Stimulated activated CD8-positive, alpha-beta memory T cell treated with anti-CD3 and anti-CD28 coated beads, Interleukin-2, amount 100 ng/mL, for 48 hours (primary cell): ENCODE results near the gene AP2B1.
A peak's percentile ranks its signal among the peaks of the same experiment; 100 is the strongest.
"Not testable (repeated sequence)": the region's sequence is repeated elsewhere in the genome, so short reads cannot be mapped to it uniquely, and the experiment has no call there.

Experiments
- DNase-seq, 2 donors: peaks; one replicate each; pipeline ENCODE4 v3.0.0-alpha.2; 2020; ENCODE audit warnings: low read depth in 2 of 2

AP2B1 gene

DNA sequence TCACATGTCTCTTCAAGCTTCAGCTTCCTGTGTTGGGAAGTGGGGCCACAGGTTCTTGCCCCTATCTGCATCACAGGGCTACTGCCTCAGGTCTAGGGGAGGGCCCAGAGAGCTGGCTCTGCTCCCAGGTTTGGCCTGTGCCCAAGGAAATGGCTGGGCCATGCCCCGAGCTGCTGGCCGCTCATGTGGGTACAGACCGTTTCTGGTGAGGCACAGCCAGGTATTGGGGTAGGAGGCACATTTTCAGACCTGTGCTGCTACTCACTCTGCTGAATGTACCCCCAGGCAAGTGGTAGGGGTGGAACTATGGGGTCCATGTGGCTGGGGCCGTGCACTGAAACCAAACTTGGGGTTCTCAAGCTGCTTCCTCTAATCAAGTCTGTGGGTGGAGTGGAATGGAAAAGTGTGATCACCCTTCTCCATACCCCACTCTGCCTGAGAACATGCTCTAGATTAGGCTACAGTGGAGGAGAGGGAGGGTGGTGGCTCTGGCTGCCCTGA is 161.3 kb downstream of the AP2B1 start:
- no peak for DNase-seq

DNA sequence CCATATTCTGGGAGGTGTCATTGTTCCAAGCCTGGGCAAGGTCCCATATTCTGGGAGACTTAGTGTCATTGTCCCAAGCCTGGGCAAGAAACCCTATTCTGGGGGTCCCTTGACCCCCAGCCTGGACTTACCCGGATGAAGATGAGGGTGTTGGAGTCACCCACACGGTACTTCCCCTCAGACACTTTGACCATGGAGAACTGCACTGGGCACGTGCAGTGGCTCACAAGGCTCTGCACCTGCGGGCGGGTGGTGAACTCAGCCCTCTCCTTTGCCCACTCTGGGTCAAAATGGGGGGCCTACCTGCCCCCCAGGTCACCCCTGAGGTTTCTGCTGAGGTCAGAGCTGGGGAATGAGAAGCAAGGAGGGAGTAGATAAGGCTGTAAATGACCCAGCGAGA is 161.9 kb downstream of the AP2B1 start:
- DNase-seq, result no peak

DNA sequence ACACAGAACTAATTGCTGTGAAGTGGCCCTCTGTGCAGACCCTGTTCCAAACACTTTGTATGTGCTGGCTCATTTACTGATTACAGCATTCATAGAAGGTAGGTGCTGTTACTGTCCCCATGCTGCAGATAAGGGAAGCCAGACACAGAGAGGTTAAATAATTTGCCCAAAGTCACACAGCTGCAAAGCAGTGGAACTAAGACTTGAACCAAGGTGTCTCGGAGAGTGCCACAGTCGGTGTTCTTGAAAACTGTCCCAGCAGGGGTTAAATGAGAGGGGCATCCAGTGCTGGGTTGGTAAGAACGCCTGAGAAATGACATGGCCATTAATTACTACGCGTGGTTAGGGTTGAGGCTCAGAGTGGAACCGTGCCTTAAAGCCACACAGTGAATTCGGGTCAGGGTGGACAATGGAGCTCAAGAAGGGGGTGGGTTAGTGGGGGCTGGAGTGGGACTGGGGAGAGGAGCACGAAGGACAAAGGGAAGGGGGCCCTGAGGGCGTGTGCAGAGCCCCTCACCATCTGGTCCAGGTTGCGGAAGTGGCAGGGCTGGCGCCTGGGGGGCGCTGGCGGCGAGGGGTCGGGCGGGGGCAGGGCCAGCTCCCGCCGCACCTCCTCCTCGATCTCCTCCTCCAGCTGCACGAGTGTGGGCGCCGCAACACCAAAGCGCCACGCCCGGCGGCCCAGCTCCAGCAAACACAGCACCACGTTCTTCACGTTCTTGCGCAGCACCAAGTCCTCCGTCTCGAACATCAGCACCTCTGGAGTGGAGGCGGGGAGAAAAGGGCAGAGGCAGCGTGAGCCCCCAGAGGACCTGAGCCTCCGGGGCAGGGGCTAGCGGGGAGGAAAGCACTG is 162.7 kb downstream of the AP2B1 start:
- DNase-seq, result no peak

DNA sequence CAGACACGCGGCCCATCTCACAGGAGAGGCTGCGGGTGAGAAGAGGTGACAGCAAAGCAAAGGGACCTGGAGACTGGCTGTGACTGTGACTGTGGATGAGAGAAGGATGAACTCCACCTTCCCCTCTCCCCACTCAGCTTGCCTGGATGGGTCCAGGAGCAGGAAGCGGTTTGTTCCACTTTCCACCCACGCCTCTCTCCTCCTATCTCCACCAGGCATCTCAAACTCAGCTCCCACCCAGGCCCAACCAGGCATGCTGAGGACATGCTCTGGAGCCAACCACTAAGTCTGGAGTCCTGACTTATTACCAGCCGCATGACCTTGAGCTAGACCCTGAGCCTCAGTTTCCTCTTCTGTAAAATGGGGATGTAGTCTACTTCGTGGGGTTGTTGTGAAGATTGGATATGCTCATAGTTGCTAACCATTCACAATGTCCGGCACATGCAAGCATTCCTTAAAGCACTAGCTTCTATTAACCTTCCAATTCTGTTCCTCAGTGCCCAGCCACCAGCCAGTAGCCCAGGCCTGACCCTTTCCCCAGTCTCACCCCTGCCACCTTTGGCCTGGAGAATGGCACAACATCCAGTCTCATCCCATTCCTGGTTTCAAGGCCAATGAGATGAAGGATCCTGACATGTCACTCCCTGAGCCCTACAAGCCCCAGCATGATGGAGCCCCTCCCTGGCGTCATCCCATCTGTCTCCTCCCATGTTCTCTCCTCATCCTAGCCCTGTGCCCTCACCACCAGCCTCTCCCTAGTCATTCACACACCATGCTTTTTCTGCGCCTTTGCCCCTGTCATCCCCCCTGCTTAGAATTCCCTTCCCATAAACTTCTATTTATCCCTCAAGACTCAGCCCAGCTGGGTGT is 163.6 kb downstream of the AP2B1 start:
- DNase-seq, result no peak

DNA sequence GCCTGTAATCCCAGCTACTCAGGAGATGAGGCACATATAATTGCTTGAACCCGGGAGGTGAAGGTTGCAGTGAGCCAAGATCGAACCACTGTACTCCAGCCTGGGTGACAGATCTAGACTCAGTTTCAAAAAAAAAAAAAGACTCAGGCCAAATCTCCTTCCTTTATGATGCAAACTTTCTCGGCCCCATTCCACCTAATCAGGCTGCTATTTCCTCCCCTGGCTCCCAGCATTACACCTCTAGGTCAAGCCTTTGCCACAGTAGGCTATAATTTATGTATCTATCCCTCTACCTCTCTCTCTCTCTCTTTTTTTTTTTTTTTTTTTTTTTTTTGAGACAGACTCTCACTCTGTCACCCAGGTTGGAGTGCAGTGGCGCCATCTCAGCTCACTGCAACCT is 164.4 kb downstream of the AP2B1 start:
- DNase-seq, result not testable (repeated sequence)

DNA sequence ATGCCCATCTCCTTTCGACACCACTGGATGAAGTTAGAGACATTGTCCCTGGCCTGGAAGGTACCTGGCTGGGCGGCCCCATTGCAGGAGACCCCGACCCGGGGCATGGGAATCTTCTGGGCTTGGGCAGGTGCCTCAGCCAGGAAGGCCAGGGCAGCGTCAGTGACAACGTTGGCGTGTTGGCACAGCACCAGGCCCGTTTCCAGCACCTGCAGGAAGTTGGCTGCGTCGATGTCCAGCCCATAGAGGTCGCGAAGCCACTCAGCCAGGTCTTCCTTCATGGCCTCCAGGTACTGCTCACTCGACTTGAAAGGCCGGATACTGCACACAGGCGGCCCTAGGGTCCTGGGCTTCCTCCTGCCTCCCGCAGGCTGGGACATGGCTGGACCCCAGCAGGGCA is 165.3 kb downstream of the AP2B1 start:
- no peak for DNase-seq

DNA sequence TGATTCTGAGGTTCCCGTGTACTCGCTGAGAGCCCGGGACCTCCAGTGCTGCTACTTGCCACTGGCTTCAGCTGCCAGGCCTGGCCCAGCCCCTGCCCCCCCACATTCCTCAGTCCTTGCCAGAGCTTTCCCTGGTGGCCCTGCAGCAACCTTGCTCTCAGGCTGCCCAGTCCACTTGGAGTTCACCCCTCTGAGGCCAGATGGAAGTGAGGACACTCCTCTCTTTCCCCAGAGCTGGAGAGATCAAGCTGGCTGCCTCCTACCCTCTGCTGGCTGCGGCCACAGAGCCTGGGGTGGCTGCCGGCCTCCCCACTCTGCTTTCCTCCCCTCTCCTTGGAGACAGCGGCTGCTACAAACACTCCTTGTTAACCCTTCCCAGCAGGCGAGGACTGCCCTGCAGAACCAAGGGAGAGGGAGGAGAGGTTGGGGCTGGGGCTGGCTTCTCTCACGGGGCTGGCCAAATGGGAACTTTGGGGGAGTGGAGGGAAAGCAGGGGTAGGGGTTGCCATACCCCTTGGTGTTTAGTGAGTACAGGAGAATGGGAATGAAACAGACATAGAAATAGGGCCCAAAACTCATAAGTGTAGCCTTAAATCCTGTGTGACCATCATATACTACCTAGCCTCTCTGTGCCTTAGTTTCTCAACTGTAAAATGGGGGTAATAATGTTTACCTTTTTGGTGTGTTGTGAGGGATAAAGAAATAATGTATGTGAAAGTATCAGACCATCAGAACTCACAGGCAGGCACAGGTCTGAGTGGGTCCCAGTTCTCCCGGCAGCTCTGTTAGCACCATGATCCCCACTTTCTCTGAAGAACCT is 166.0 kb downstream of the AP2B1 start, which contains the start of gene GAS2L2:
Gene GAS2L2, minus strand, starts transcription at position 295 of the 820 bp plus-strand sequence. CDS start 389 bp downstream, outside the sequence.
- no peak for DNase-seq

DNA sequence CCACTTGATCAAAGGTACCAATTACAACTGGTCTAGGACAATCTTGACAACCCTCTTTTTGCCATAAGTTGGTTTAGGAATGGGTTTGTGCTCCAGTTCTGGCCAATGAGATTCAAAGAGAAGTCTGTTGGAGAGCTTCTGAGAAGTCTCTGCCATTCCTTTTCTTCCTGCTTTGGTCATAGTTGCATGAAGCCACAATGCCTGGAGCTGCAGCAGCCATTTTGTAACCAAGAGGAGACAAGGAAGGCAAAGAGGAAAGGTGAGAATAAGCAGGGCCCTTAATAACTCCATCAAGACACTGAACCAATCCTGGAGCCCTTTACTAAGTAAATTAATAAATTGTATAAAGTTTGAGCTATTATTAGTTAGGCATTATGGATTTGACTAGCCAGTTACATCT is 170.1 kb downstream of the AP2B1 start:
- DNase-seq, result no peak

DNA sequence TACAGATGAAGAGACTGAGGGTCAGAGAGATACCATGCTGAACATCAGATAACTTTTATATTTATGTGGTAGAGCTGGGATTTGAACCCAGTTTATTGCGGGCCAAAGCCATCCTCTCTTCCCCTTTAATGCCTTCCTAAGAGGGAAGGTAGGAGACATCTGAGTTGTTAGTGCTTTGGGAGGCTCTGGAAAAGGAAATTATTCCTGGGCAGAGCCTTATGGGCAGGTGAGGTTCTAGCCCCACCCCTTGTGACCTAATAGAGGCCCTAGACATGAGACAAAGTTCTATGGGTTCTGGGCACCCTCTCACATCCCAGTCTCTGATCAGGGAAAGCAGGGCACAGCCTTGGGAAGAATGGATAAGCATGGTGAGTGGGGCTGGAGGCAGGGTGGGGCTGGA is 173.5 kb downstream of the AP2B1 start, which contains the start of gene C17orf50:
Gene C17orf50, plus strand, starts transcription at position 301 of the 400 bp plus-strand sequence. Its CDS starts 55 bp downstream, at position 356.
- no peak for DNase-seq

DNA sequence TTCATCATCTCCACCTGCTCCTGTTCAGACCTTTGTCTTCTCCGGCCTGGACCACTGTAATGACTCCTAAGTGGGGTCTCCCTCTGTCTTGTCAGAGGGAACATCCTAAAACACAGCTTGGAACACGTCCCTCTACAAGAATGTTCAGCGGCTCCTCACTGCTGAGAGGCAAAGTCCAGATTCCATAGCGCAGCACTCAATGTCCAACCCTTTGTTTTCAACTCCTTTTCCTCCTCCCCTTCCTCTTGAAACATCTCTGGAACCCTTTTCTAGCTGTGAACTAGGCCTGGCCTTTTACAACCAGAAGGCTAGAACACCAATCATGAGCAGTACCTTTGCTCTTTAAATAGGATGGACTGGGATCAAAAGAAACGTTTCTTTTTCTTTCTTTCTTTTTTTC is 174.5 kb downstream of the AP2B1 start:
- DNase-seq, result no peak

DNA sequence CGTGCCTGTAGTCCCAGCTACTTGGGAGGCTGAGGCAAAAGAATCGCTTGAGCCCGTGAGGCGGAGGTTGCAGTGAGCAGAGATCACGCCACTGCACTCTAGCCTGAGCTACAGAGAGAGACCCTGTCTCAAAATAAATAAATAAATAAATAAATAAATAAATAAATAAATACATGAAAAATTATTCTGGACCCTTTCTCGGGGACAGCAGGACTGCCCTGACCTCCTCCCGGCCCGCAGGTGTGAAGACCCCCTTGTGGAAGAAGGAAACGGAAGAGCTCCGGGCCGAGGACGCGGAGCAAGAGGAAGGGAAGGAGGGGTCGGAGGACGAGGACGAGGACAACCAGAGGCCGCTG is 176.6 kb downstream of the AP2B1 start:
- DNase-seq, result no peak

DNA sequence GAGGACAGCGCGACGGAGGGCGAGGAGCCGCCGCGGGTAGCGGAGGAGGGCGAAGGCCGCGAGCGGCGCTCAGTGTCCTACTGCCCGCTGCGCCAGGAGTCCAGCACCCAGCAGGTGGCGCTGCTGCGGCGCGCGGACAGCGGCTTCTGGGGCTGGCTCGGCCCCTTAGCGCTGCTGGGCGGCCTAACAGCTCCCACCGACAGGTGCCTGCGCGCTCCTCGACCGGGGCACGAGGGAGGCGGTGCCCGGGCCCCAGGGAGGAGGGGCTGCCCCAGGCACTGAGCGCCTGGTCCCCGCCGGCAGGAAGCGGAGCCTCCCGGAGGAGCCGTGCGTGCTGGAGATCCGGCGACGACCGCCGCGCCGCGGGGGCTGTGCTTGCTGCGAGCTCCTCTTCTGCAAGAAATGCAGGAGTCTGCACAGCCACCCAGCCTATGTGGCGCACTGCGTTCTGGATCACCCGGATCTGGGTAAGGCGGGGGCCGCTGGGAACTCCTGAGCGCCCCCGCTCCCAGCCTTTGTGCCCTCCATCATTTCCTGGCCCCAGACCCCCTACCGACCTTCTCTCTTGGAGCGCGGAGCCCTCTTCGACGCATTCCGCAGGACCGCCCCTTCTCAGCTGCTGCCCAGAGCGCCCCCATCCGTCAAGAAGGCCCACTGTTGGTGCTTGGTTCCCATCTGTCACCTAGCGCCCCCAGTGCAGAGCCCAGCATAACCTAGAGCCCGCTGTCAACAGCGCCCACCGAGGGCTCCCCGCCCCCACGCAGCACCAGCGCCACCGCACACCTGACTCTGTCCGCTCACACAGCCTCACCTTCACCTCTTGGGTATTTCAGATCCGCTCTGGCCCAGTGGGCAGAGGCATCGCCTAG is 177.2 kb downstream of the AP2B1 start:
- peak; percentile 84 to 87 for DNase-seq

DNA sequence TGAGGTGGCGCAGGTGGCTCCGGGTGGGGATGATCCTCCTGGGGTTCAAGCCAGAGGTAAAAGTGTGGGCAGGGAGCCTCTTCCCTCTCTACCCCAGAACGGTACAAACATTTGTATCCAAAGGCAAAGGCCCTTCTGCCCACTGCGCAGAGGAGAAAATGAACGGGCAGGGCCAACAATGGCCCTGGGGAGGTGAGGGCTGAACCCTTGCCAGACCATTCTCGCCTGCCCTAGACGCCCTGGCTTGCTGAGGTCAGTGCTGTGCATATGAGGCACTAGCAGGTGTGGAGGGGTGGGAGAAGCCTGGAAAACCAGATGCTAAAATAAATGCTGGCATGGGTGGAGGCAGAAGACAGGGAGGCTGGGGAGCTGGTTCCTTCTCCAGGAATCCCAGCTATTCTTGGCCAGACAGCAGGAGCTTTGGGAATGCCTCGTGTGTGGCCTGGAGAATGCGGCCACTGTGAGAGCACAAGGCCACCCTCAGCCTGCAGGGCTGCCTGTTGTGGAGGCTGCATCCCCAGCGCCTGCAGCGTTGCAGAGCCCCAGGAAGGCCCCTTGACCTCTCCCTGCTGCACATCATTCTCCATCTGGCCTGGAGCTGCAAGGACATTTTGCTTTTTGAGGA is 178.1 kb downstream of the AP2B1 start:
- no peak for DNase-seq

DNA sequence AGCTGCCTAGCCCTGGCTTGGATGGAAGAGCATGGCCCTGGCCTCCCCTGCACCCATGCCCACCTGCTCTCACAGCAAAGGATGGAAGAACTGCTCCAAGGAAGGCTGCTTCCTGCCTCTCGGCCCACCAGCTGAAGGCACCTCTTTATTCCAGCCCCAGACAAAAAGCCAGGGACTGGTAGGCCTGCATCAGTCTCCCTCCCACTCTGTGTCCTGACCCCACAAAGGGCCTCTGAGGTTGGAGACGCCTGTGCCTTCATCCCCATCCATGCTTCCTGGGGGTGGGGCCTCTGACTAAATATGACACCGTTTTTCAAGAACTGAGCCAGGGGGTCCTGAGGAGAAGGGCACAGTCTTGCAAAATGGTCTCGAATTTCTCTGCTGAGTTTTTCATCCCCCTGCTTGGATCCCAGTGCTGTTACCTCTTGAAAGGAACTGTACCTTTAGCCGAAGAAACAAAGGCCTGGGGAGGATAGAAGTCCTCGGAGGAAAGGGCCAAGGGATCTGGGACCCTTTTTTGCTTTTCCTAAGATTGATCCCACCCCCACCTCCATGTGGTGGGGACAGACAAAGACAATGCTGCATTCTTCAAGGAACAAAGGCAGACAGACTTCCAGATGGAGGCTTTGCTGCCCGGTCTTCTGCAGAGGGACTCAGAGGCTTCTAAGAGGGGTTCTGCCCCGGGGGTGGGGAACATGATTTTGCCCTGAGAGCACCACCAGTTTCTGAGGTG is 178.8 kb downstream of the AP2B1 start:
- no peak for DNase-seq

DNA sequence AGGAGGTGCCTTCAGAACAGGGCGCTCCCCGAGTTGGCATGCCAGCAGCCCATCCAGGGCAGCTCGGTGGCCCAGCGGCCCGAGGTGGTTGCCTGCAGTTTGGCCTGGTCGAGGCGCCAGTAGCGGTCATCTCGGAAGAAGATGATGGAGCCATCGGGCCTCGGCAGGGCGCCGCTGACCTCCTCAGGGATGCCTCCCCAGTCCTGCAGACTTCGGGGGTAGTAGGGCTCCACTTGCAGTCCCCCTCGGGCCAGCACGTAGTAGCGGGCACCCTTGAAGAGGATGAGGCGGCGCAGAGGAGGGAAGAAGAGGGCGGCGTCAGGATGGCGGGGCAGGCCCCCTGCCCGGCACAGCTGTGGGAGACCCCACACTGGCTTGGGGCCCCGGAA is 179.4 kb downstream of the AP2B1 start:
- no peak for DNase-seq

DNA sequence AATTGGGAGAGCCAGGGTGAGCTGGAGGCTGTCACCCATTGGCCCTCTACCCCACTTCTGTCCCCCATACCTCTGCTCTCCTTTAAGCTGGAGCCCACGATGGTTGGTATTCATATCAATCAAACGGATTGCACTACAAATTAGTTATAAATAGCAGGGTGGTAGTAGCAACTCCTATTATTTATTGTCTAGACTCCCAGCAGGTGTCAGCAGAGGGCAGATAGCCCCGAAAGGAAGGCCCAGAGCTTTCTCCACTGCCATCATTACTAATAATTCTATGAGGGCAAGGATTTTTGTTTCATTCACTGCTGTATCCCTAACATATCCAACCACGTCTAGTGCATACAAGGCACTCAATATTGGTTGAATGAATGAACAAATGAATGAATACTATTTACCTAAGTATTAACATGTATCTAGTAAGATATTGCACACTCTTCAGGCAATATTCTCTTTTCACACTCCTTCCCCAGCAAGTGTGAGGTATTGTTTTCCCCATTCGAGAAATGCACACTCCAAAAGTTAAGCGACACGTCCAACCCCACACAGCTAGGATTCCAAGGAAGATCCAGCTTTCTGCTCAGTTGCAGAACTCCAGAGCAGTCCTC is 179.9 kb downstream of the AP2B1 start:
- DNase-seq, result no peak

DNA sequence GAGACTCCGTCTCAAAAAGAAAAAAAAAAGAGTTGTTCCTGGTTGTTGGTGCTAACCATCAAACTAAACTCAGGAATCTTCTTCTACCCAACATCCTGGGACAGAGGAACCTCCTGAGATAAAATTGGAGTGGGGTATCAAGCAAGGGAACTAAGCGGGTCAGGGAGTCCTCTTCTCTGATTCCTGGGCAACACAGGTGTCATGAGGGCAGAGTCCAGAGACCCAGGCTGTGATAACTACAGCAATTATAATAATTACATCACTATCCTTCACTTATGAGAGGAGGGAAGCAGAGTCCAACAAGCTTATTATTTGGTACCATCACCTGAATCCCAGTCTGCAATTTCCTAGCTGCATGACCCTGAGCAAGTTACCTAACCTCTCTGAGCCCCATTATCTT is 181.7 kb downstream of the AP2B1 start:
- no peak for DNase-seq

DNA sequence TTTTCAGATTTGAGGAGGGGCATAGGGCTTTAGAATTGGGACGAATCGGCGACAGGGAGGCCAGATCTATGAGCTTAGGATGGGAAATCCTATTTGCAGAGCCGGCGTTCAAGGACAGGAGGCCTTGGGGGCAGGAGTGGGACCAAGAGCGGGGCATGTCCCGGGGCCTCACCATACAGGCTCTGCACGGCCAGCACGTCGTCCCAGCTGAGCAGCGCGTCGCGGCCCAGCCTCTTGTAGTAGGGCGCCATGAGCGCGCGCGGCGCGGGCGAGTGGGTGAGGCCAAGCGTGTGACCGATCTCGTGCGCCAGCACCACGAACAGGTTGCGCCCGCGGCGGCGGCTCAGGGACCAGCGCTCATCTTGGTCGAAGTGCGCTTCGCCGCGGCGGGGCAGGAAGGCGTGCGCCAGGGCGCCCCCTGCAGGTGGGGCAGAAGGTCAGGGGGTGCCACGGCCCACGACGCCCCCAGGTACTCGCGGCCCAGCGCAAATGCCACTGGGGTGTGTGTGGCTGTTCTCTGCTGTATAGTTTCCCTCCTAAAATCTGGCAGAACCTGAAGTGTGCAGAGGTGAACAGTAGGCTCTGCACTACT is 182.9 kb downstream of the AP2B1 start:
- no peak for DNase-seq

DNA sequence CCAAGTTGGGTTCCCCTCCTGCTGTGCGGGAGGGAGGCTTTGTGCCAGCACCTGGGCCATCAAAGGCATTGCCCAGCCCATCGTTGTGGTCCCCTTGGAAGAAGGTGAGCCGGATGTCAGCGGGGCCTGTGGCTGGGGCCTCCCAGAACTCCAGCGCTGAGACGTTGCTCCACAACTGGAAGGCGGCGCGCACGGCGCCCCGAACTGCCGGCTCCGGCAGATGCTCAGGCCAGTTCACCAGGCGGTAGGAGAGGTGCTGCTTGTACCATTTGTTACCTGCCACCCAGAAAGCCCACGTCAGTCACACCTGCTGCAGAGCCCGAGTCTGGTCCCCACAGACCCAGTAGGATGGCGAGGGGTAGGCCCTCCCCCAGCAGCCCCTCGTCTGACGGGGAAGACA is 186.0 kb downstream of the AP2B1 start:
- DNase-seq, result no peak
